Islet of Langerhans (tissue), 1 donor: ENCODE results near the gene ARHGEF1.

Experiments used
- FAIRE-seq: peaks from one replicate; lab custom pipeline; 2011; peaks lifted over from hg19 to GRCh38; lab: Jason Lieb, UNC

Gene ARHGEF1, protein sequence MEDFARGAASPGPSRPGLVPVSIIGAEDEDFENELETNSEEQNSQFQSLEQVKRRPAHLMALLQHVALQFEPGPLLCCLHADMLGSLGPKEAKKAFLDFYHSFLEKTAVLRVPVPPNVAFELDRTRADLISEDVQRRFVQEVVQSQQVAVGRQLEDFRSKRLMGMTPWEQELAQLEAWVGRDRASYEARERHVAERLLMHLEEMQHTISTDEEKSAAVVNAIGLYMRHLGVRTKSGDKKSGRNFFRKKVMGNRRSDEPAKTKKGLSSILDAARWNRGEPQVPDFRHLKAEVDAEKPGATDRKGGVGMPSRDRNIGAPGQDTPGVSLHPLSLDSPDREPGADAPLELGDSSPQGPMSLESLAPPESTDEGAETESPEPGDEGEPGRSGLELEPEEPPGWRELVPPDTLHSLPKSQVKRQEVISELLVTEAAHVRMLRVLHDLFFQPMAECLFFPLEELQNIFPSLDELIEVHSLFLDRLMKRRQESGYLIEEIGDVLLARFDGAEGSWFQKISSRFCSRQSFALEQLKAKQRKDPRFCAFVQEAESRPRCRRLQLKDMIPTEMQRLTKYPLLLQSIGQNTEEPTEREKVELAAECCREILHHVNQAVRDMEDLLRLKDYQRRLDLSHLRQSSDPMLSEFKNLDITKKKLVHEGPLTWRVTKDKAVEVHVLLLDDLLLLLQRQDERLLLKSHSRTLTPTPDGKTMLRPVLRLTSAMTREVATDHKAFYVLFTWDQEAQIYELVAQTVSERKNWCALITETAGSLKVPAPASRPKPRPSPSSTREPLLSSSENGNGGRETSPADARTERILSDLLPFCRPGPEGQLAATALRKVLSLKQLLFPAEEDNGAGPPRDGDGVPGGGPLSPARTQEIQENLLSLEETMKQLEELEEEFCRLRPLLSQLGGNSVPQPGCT

DNA sequence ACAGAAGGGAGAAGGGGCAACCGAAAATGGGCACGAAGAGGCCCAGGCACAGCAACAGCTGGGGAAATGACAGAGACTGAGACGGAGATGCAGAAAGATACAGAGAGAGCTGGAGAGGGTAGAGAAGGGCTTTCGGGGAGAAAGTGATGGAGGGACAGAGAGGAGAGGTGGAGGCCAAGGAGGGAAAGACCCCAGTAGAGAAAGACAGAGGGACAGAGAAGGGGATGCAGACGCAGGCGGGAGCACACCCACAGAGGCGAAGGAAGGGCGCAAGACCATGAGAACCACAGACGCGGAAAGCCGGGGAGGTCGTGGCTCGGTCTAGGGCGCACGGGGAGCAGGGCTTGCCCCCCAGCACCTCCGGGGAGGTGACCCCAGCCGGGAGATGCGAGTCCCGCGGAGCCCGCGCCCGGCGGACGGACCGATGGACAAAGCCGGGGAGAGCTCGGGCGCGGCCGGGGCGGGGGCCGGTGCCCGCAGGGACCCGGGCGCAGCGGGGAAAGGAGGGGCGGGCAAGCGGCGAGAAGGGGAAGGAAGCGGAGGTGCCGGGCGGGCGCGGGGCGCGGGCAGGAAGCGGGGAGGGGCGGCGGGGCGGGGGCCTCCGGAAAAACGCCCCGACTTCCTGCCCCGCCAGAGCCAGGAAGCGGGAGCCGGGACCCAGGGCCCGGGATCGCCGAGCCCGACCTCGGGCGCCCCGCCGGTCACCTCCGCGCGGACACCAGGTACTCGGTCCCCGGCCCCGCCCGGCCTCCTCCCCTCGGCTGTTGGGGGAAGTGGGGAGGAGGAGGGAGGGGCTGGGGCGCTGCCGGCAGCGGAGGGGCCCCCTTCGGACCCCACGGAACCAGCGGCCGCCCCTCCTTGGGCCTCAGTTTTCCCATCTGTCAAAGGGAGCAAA lies at the start of gene ARHGEF1:
Gene ARHGEF1 (plus strand): TSS at position 617 of the 895 bp plus-strand sequence. CDS start 4,899 bp downstream, outside the sequence.
- FAIRE-seq = no peak

DNA sequence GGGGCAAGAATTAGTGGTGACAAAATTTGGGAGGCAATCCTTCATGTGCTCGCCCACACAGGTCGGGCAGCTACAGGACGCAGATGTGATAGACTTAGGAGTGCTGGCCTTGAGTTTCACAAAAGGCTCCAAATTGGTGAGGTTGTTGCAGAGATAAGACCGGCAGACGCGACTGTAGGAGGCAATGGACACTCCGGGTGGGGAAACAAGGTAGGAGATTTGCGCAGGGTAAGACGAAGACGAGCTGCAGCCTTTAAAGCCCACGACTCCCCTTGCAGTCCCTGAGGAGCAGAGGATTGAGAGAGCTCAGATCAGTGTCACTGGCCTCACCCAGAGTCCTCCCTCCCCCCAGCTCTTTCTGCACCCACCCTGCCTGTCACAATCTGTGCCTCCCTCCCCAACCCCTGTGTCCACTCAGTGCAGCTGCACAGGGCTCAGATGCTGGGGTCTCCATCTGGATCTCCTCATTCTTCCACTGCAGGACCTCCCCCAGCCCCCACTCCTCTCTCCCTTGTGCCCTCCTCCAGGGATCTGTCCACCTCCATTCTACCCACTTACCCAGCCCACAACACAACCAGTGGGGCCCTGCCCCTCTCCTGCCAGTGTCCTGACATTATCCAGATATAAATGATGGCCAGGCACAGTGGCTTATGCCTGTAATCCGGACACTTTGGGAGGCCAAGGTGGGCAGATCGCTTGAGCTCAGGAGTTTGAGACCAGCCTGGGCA lies 44.8 kb upstream of the ARHGEF1 start:
- no peak for FAIRE-seq

DNA sequence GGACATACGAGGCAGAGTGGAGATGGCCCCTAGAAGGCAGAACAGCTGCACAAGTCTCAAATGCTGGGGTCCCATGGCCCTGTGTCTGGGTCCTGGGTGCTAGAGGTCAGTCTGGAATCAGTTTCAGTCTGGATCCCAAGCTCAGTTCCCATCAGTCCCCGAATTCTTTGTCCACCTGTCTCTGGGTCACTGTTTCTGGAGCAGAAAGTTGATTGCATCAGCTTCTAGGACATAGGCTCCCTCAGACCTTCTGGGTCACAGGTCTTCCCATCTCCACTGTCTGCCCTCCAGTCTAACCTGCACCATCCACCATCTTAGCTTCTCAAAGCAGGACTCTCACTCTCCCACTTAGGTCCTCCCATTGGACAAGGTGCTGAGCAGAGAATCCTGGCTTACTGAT lies 43.8 kb upstream of the ARHGEF1 start:
- no peak for FAIRE-seq

DNA sequence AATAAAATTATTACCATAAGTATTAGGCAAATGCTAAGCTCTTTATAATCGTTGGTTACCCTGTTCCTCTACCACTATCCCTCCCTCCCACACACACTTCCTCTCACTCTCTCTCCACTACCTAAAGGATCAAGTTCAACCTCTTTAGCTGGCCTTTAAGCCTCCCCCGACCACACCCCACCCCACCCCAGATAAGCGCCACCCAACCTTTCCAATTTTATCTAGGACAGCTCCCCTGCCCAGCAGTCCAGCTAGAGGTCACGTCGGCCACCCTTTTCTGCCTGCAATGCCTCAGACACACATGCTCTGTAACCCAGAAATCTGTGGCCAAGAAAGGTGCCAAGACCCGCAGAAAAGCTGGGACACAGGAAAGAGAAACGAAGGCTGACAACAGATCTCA lies 39.6 kb upstream of the ARHGEF1 start:
- no peak for FAIRE-seq

DNA sequence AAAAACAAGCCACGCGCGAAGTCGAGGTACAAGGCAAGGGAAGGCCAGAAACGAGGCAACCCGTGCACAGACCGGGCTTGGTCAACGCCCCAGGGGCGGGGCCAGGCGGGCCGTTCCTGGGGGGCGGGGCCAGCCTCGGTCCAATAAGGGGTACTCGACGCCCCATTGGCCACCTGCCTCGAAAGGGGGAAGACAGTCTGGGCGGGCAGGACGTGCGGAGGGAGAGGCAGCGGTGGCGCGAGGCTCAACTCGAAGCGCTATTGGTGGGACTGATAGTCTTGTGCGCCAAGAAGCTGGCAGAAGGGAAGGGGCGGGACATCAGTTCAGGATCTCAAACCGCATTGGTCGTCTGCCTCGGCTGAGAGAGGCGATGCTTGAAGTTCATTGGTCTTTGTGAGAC lies 38.4 kb upstream of the ARHGEF1 start, which contains the start of gene LYPD4:
Gene LYPD4 (minus strand): TSS at position 83 of the 400 bp plus-strand sequence. CDS start 5,398 bp downstream, outside the sequence.
- FAIRE-seq = no peak

DNA sequence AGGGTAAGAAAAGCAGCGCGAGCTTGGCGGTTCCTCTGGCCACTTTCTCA lies 38.2 kb upstream of the ARHGEF1 start, which contains the start of gene DMRTC2:
Gene DMRTC2 (plus strand): TSS at position 42 of the 50 bp plus-strand sequence. CDS start 2,387 bp downstream, outside the sequence.
- FAIRE-seq = no peak

DNA sequence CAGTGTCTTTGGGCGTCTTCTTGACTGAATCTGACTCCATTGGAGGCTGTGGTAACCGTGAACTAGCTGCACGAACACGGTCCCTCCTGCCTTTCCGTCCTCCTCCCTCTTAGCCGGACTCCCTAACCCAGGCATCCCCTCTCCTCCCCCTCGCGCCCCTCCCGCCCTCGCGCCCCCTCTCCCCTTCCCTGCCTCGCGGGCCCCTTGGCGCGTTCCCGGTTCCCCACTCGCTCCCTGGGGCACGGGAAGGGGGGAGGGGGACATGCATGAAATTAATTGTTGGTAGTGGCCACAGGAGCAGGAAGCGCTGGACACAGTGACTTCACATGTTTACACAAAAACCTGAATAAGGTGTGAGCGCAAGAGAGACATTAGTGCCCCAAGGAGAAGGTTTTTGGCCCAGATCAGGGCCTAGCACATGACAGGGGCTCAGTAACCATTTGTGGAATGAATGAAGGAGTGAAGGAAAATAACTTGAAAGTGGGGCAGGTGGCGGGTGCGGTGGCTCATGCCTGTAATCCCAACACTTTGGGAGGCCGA lies 37.9 kb upstream of the ARHGEF1 start:
- FAIRE-seq = no peak

DNA sequence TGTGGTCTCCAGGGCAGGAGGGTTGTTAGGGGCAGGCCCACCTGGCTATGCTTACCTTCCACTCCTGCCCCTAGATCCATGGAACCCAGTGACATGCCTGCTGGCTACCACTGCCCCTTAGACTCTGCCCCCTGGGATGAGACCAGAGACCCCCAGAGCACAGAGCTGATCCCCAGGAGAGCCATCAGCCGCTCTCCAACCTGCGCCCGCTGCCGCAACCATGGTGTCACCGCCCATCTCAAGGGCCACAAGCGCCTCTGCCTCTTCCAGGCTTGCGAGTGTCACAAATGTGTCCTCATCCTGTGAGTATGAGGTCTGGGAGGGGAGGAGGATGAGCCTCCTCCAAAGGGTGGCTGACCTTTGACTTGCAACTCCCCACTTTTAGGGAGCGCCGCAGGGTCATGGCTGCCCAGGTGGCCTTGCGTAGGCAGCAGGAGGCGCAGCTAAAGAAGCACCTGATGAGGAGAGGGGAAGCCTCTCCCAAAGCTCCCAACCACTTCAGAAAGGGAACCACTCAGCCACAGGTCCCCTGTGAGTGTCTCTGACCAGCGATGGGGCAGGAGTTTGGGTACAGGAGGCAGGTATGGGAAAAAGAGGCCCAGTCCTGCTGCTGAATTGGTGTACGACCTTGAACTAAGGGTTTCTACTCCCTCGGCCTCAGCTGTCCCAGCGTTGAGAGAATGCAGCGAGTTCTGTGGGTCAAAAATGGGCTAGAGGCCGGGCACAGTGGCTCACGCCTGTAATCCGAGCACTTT lies 35.5 kb upstream of the ARHGEF1 start:
- FAIRE-seq = no peak

DNA sequence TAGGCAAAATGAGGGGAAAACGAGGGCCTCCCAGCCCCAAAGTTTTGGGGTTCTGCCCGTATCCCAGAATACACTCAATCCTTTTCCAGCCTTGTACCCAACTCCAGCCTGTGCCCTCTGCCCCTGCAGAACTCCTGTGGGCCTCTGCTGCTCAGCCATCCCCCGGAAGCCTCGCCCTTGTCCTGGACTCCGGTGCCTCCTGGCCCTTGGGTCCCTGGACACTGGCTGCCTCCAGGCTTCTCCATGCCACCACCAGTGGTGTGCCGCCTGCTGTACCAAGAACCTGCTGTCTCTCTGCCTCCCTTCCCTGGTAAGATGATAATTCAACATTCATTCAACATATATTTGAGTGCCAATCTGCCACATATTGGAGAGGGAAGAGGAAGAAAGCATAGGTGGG lies 34.3 kb upstream of the ARHGEF1 start:
- no peak for FAIRE-seq

DNA sequence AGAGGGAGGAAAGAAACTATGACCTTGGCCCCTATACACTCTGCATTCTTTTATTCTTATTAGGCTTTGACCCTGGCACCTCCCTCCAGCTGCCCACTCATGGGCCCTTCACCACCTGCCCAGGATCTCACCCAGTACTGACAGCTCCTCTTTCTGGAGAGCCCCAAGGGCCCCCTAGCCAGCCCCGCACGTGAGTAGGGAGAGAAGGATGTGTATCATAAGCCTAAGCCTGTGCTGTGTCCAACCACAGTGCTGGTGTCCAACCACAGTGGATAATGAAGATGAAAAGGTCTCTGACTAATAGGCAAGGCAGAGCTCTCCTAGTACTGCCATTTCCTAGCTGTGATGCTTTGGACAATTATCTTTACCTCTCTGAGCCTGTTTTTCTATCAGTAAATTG lies 33.9 kb upstream of the ARHGEF1 start:
- no peak for FAIRE-seq

DNA sequence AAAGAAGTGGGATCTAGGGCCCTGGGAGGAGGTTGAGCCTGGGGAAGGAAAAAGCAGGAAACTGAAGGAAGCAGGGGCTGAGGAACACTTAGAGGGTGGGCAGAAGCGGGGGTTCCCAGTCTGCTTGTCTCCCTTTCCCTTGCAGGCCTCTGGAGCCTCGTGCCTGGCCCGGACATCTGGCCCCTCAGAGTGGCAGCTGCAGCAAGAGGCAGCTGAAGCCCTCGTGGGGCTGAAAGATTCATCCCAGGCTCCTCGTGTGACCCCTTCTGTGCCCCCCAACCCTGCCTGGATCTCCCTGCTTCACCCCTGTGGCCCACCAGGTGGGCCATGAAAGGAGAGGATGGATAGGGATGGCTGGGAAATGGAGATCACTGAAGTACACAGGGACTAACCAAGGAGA lies 32.6 kb upstream of the ARHGEF1 start:
- FAIRE-seq = no peak

DNA sequence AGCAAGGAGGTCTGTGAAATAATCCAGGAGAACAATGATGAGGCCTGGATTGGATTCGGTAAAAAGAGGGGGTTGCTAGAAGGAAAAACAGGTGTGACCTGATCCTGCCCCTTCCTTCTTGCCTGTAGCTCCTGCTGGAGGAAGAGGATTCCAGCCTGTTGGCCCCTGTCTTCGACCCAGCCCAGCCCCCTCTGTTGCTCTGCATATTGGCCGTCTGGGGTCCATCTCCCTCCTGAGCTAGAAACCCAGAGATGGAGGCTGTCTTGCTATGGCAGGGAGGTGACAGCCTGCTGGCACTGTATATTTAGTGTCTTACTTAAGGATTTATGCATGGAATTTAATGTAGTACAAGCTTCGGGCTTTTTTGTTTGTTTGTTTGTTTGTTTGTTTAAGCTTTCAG lies 31.5 kb upstream of the ARHGEF1 start:
- no peak for FAIRE-seq

DNA sequence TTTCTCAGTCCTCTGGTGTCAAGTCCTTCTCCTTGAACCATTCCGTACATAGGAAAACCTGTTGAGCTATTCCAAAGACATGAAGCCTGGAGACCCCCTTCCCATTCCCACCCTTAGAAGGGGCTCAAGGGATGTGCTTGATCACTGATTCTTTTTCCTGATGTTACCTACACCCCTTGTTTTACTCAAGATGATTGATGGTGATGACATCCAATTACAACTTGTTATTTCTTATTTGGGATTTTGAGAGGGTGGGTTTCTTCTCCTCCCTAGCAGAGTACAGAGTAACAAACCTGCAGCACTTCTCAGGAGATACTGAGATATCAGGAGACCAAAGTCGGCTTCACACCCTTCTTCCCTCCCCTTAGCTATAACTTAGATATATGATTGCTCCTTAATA lies 29.6 kb upstream of the ARHGEF1 start:
- FAIRE-seq = no peak

DNA sequence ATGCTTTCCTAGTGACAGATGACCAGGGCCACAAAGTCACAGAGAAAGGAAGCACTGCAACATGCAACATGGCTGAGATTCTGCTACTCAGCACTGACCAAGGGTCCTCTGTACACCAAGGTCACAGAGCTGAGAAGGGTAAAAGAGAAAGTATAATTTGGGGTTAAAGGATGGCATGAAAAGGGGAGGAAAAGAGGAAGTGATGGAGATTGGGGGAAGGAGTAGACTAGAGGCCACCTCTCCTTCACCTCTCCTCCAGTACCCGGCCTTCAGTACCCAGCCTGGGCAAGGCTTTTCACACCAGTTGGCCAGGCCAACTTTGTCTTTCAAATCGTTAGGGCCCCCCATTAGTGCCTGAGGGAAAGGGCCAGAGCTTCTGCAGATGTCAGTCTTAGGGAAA lies 29.2 kb upstream of the ARHGEF1 start:
- FAIRE-seq = no peak

DNA sequence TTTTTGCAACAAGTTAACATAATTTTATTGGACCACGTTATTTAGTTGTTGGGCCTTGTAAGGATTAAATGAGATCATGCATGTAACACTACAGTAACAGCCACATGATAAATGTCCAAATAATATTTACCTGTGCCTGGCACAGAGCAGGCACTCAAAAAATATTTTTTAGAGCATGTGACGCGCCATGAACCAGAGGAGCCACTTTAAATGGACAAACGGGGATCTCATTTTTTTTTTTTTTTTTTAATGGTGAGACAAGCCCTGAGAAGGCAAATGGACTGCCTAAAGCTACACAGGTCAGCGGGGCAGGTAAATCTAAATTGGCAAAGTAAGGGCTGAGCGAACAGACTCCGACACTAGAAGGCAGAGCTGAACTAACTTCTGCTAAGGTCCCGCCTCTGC lies 23.8 kb upstream of the ARHGEF1 start:
- peak; percentile 38 for FAIRE-seq

DNA sequence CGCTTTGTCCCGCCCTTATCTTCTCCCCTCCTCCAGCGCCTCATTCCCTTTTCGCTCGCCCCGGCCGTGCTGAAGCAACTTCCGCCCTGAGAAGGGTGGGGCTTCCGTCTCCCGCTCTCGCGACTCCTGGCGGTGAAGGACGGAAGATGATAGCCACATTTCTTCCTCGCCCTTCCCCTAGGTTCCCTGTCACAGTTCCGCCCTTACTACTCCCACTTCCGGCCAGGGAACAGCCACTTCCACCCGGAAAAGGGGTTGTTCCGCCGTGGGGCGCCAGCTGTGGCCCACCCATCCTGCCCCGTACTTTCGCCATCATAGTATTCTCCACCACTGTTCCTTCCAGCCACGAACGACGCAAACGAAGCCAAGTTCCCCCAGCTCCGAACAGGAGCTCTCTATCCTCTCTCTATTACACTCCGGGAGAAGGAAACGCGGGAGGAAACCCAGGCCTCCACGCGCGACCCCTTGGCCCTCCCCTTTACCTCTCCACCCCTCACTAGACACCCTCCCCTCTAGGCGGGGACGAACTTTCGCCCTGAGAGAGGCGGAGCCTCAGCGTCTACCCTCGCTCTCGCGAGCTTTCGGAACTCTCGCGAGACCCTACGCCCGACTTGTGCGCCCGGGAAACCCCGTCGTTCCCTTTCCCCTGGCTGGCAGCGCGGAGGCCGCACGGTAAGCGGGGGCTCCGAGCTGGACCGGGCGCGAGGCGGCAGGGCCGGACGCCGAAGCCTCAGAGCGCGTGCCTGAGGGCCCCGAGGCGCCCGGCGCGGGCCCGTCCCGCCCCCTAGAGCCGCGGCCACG lies 23.2 kb upstream of the ARHGEF1 start, which contains the start of gene RPS19:
Gene RPS19 (plus strand): TSS at position 638 of the 801 bp plus-strand sequence. CDS start 520 bp downstream, outside the sequence.
- FAIRE-seq = no peak

DNA sequence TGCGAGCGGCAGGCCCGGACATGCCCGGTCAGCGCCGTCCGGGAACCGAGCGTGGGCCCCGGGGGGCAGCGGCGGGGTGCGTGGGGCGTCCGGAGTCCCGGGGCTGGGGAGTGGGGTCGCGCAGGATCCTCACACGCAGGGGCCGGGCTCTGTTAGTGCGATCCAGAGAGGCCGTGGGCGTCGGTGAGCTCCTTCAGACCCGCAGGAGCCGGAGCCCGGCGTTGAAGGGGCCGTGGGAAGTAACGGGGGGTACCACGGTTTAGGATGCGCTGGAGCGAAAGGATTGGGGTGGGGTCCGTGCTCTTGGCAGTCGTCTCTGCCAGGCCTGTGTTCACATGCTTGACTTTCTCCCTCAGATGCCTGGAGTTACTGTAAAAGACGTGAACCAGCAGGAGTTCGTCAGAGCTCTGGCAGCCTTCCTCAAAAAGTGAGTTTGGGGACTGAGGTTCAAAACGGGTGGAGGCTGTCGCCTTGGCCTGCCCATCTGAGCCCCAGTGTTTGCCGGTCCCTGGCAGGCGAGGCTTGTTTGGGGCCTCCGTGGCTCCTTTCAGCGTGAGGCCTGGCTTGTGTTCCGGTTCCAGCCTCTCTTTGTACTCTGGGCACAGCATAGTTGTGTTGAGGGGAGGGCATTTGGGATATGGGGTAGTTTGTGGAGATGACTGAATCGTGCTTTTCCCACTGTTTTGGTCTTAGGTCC lies 22.4 kb upstream of the ARHGEF1 start:
- FAIRE-seq = no peak

DNA sequence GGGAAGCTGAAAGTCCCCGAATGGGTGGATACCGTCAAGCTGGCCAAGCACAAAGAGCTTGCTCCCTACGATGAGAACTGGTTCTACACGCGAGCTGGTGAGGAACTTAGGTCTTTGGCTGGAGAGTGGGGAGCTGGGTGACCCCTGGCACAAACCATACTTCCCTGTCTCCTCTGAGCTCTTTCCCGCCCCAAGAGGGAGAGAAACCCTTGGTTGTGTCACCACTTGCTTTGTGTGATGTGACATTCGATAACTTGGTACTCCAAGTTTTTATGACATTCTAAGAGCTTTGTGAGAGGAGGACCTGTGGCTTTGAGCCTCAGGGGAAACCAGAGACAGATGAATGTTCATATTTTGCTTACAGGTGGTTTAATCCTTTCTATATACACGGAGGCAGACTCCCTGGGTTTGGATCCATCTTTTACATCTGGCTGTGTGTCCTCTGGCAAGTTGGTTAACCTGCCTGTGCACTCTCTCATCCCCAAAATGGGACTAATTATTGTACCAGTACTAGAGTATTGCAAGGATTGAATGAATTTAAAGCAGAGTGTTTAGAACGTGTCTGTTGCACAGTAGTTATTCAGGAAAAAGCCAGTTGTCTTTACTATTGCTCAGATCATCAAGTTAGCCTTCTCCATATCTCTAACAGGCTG lies 21.7 kb upstream of the ARHGEF1 start:
- no peak for FAIRE-seq

DNA sequence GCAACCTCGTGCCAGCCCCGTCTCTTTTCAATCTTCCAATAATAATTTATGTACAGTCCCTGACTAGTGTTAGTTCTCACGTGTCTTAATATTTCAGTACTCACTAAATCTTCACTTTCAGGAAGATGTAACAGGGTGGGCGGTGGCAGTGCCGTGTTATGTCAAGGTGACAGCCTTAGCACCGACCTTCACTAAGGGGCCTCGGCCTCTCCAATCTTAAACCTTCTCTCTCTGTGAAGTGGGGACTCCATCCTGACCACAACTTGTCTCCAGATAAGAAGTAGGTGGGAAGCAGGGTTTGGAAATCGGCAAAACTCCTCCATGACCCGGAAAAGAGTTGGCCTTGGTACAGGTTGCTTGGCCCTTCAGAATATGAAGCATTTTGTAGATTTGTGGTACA lies 21.1 kb upstream of the ARHGEF1 start:
- FAIRE-seq = no peak
